Pancreas (tissue), 10 donors: ENCODE measurements around the gene CCDC134. TPM values are rescaled to one million over a fixed set of nuclear protein-coding genes. Genes with fewer than 3 reads are reported as not detected.

ENCODE experiments used
- ATAC-seq, 4 donors: fragments of 200-7000 bp; cut with Tn5 transposase; one replicate each; pipeline versions ENCODE4 v1.8.0 to v1.9.1; 2020; ENCODE audit warnings: mild to moderate bottlenecking in 4 of 4, moderate library complexity in 4 of 4
- DNase-seq, 6 donors: peaks; one replicate each; pipeline ENCODE4 v3.0.0-alpha.2; 2020
- FAIRE-seq: peaks from 2 replicates; lab custom pipeline; 2012; peaks lifted over from hg19 to GRCh38; lab: Jason Lieb, UNC
- H3K27ac ChIP-seq, 4 donors: fragments of 200-600 bp; sonication (generic); 1 replicate in 3 of 4; 2 replicates in 1 of 4; pipeline versions ENCODE4 v1.5.0 to v1.8.0; 2020
- H3K27me3 ChIP-seq, 4 donors: fragments of 200-600 bp; one replicate each; pipeline ENCODE4 v1.8.0; 2021
- H3K36me3 ChIP-seq, 3 donors: fragments of 200-600 bp; sonication (generic) in 1 of 3; one replicate each; pipeline versions ENCODE4 v1.5.0 to v1.8.0; 2020 to 2021
- H3K4me1 ChIP-seq, 3 donors: fragments of 200-600 bp; one replicate each; pipeline ENCODE4 v1.8.0; 2021
- H3K4me3 ChIP-seq, 4 donors: fragments of 200-600 bp; sonication (generic) in 2 of 4; one replicate each; pipeline versions ENCODE4 v1.5.0 to v1.8.0; 2020 to 2021
- H3K9me3 ChIP-seq, 4 donors: fragments of 200-600 bp; one replicate each; pipeline ENCODE4 v1.8.0; 2021
- CTCF ChIP-seq, 4 donors: fragments of 200-600 bp; sonication (generic) in 3 of 4; IDR thresholded peaks; one replicate each; pipeline versions ENCODE4 v1.5.0 to v1.8.0; 2021; ENCODE audit warnings: antibody characterized with exemption in 4 of 4
- WGBS, 2 donors: extraction: QIAGEN DNeasy Blood & Tissue Kit; methylation state at CpG; one replicate each; pipeline ENCODE4 v1.1.7; 2013; 5-methylcytosine and 5-hydroxymethylcytosine counted together
- intact Hi-C, 3 donors: fragments of 100-400 bp; cut with DNase I; formaldehyde crosslinking; loops; one replicate each; pipeline versions ENCODE4 v1.11.1 to v1.14.2; 2022
- polyA plus RNA-seq, 2 donors: library from polyadenylated mRNA; stranded (reverse); fragments of 200-250 nt; gene quantifications; one replicate each; pipeline ENCODE4 v1.2.3, GENCODE V29; 2013
- total RNA-seq, 6 donors: library from RNA; stranded (reverse); fragmentation: NEBNext Ultra II Directional in 4 of 6; extraction: Animal tissue kit (Norgen Biotek cat#: 25700) in 4 of 6; gene quantifications; one replicate each; pipeline versions ENCODE4 v1.2.1 to v1.2.4, GENCODE V29; 2021 to 2023
- donor health status: healthy with polysubstance abuse.
- donor health status: DM: no; HTN: no; CAD: no; lungs with moderate emphysema.
- donor health status: DM: no; HTN: no; CAD: no.
- donor health status: control.
- donor health status: control.
- donor health status: Bipolar disorder and iron deficiency.
- donor health status: DM: yes; HTN: yes; CAD: no.
- donor health status: DM: no; HTN: no; CAD: no.
- donor health status: DM: no; HTN: no; CAD: no.
- donor health status: DM: yes; HTN: yes; CAD: no.

CCDC134 gene
- total and polyA plus RNA-seq, 8 donors: 1.9 to 7.6 (median 4.2) TPM

GRCh38 chr22:41846268-41846987 lies 45.9 kb downstream of the CCDC134 start:
- Histone ChIP-seq H3K27ac (no peak overlapping the region), H3K27me3 (no peaks in the 10 kb centered on the region), H3K4me1 (peaks cover 32 to 46% (median 40%) of the 10 kb centered on the region in 3 donors), H3K4me3 (no peak overlapping the region), H3K9me3 (no peaks in the 10 kb centered on the region), H3K36me3 (no peaks in the 10 kb centered on the region)
- no peak for FAIRE-seq
- WGBS, 2 donors: 70 to 74% methylated on average over 10 of the region's 10 CpGs
- intact Hi-C loops: no loop called here
- TF ChIP-seq CTCF (IDR thresholded peaks at IDR 0.05): no peak
- no peak for ATAC-seq
- no peak for DNase-seq

GRCh38 chr22:41847300-41847699 lies 46.8 kb downstream of the CCDC134 start:
- FAIRE-seq (no peak), DNase-seq (no peak), ATAC-seq (no peak)
- Histone ChIP-seq H3K4me1 (peaks cover 27 to 41% (median 31%) of the 10 kb centered on the region in 3 donors), H3K9me3 (no peaks in the 10 kb centered on the region), H3K36me3 (no peaks in the 10 kb centered on the region), H3K27me3 (no peaks in the 10 kb centered on the region), H3K27ac (no peak overlapping the region), H3K4me3 (no peak overlapping the region)
- no peak for TF ChIP-seq CTCF (IDR thresholded peaks at IDR 0.05)
- intact Hi-C loops: no loop called here
- WGBS, 2 donors: 63 to 66% methylated on average over 2 of the region's 2 CpGs

- H3K27ac ChIP-seq: no peak overlapping the region
- WGBS, 2 donors: 76 to 87% methylated on average over 5 of the region's 5 CpGs
Observed at GRCh38 chr22:41848468-41848867, 48.0 kb downstream of the CCDC134 start.

GRCh38 chr22:41856469-41856868 lies 56.0 kb downstream of the CCDC134 start:
- FAIRE-seq: no peak
- ATAC-seq: no peak
- Histone ChIP-seq H3K27me3 (no peaks in the 10 kb centered on the region), H3K36me3 (no peaks in the 10 kb centered on the region), H3K9me3 (no peaks in the 10 kb centered on the region), H3K27ac (no peak overlapping the region), H3K4me3 (no peak overlapping the region), H3K4me1 (peaks cover 0 to 5% (median 0%) of the 10 kb centered on the region in 3 donors)
- WGBS, 2 donors: 69 to 78% methylated on average over 2 of the region's 2 CpGs
- intact Hi-C loops: no loop called here
- DNase-seq: no peak
- no peak for TF ChIP-seq CTCF (IDR thresholded peaks at IDR 0.05)

More at GRCh38 chr22:41848468-41848867, 48.0 kb downstream of the CCDC134 start:
- no peaks in the 10 kb centered on the region for H3K36me3 ChIP-seq
- peak in 3 of 4 donors; percentile 7 to 56 (median 48) for ATAC-seq
- no peak for DNase-seq
- intact Hi-C loops: no loop called here
- peaks cover 17 to 30% (median 21%) of the 10 kb centered on the region in 3 donors for H3K4me1 ChIP-seq
- H3K9me3 ChIP-seq: no peaks in the 10 kb centered on the region
- H3K4me3 ChIP-seq: no peak overlapping the region
- H3K27me3 ChIP-seq: no peaks in the 10 kb centered on the region
- FAIRE-seq: no peak
- no peak for TF ChIP-seq CTCF (IDR thresholded peaks at IDR 0.05)
